ENCODE measurements around the gene CNTN1.
A peak's percentile ranks its signal among the peaks of the same experiment; 100 is the strongest.
"Not testable (repeated sequence)": the region's sequence is repeated elsewhere in the genome, so short reads cannot be mapped to it uniquely, and the experiment has no call there.

The CNTN1 gene

GRCh38 chr12:41053046-41053445, 360.8 kb downstream of the CNTN1 start:
- no peak for FAIRE-seq

GRCh38 chr12:41055875-41056577, 363.8 kb downstream of the CNTN1 start:
- no peak for FAIRE-seq

GRCh38 chr12:41058266-41058665, 366.0 kb downstream of the CNTN1 start:
- FAIRE-seq, result no peak

- FAIRE-seq, result no peak
Measured at GRCh38 chr12:41061192-41061591, 369.0 kb downstream of the CNTN1 start.

GRCh38 chr12:41064411-41064810, 372.2 kb downstream of the CNTN1 start:
- FAIRE-seq, result no peak

- no peak for FAIRE-seq
Measured at GRCh38 chr12:41067941-41068645, 375.9 kb downstream of the CNTN1 start.

- FAIRE-seq, result no peak
Measured at GRCh38 chr12:41073633-41074472, 381.6 kb downstream of the CNTN1 start.

- no peak for FAIRE-seq
Measured at GRCh38 chr12:41074473-41074769, 382.2 kb downstream of the CNTN1 start.

- FAIRE-seq, result no peak
Measured at GRCh38 chr12:41076114-41076513, 383.9 kb downstream of the CNTN1 start.

- not testable (repeated sequence) for FAIRE-seq
Measured at GRCh38 chr12:41081241-41081640, 389.0 kb downstream of the CNTN1 start.

- FAIRE-seq, result no peak
Measured at GRCh38 chr12:41089438-41089837, 397.2 kb downstream of the CNTN1 start.

- no peak for FAIRE-seq
Measured at GRCh38 chr12:41092115-41092514, 399.9 kb downstream of the CNTN1 start.

GRCh38 chr12:41096797-41097196, 404.6 kb downstream of the CNTN1 start:
- FAIRE-seq, result no peak

GRCh38 chr12:41100572-41100971, 408.3 kb downstream of the CNTN1 start:
- FAIRE-seq, result no peak

- no peak for FAIRE-seq
Measured at GRCh38 chr12:41101806-41102205, 409.6 kb downstream of the CNTN1 start.

GRCh38 chr12:41103614-41104013, 411.4 kb downstream of the CNTN1 start:
- FAIRE-seq, result peak; percentile 94

GRCh38 chr12:41106315-41106714, 414.1 kb downstream of the CNTN1 start:
- no peak for FAIRE-seq

- no peak for FAIRE-seq
Measured at GRCh38 chr12:41108032-41108431, 415.8 kb downstream of the CNTN1 start.

GRCh38 chr12:41112903-41113302, 420.7 kb downstream of the CNTN1 start:
- FAIRE-seq, result no peak

GRCh38 chr12:41120211-41120610, 428.0 kb downstream of the CNTN1 start:
- no peak for FAIRE-seq

- no peak for FAIRE-seq
Measured at GRCh38 chr12:41121374-41121773, 429.1 kb downstream of the CNTN1 start.
